Measurements from ENCODE around the gene FAM171A2. TPM values are rescaled to one million over a fixed set of nuclear protein-coding genes. Genes with fewer than 3 reads are reported as not detected.

Gene FAM171A2
- total and polyA plus RNA-seq, 2 of the 8 experiments (the other 6 are each of a cell fraction or from before 2014, with no cell fraction given), result 21.9 to 24.1 TPM

GRCh38 chr17:44352828-44353671, 10.6 kb downstream of the FAM171A2 start:
- H3K4ac ChIP-seq (replicated peaks; ENCODE audit: insufficient read length, low read depth, low read length), result no peak overlapping the region
- H3K27me3 ChIP-seq (replicated peaks in 1 of 4; ENCODE audit: control insufficient read depth in 3 of 4, extremely low read depth in 1 of 4, insufficient read depth in 3 of 4, low read length in 3 of 4), result no peaks in the 10 kb centered on the region; a peak in 2 of 7 replicates
- H3K4me1 ChIP-seq (replicated peaks in 1 of 4; ENCODE audit: control insufficient read depth in 3 of 4, insufficient read depth in 4 of 4, low read length in 3 of 4), result peaks cover 0 to 8% (median 4%) of the 10 kb centered on the region in 4 experiments; a peak in 4 of 7 replicates
- no peak overlapping the region for H2BK20ac ChIP-seq (ENCODE audit: low read length)
- peaks cover 2% of the 10 kb centered on the region for H3K79me1 ChIP-seq (ENCODE audit: low read depth, low read length)
- H3K4me2 ChIP-seq (ENCODE audit: insufficient read depth in 1 of 2, low read depth in 2 of 2, low read length in 2 of 2), result peak overlapping the region; percentile 71 to 93
- H2BK15ac ChIP-seq (ENCODE audit: low read length), result no peak overlapping the region
- H3K9ac ChIP-seq (replicated peaks in 1 of 4; ENCODE audit: extremely low read depth in 1 of 4, low read depth in 3 of 4, low read length in 3 of 4), result peak overlapping the region in 2 of 4 experiments; percentile 13 to 18; a peak in 1 of 7 replicates
- peaks cover 4 to 23% of the 10 kb centered on the region in 2 experiments for H4K20me1 ChIP-seq (replicated peaks in 1 of 2; ENCODE audit: control insufficient read depth in 1 of 2, insufficient read depth in 2 of 2, low read length in 2 of 2)
- H4K8ac ChIP-seq (ENCODE audit: extremely low read depth, insufficient read depth, low read length), result no peak overlapping the region; the same call in 1 of the 2 replicates
- no peak overlapping the region for H4K91ac ChIP-seq (replicated peaks; ENCODE audit: insufficient read length, low read length)
- no peak overlapping the region for H2BK12ac ChIP-seq (ENCODE audit: low read depth, low read length)
- WGBS, 2 experiments (ENCODE audit: extremely low coverage in 1 of 2, insufficient coverage in 1 of 2, insufficient read length in 1 of 2, insufficient replicate concordance in 2 of 2, low coverage in 1 of 2, low lambda C conversion rate in 2 of 2, missing lambda C conversion rate in 1 of 2), result 47% methylated on average over 13 of the region's 22 CpGs; no CpG with 5 or more reads in 1 of the 2 experiments
- H3K36me3 ChIP-seq (ENCODE audit: control insufficient read depth in 2 of 4, insufficient read depth in 4 of 4, low read length in 3 of 4), result peaks cover 0 to 3% (median under 1%) of the 10 kb centered on the region in 4 experiments; a peak in 3 of 8 replicates
- no peak overlapping the region for H2BK5ac ChIP-seq (ENCODE audit: low read depth, low read length)
- H3K14ac ChIP-seq (ENCODE audit: insufficient read length), result no peak overlapping the region
- H3K79me2 ChIP-seq (ENCODE audit: control insufficient read depth in 1 of 2, insufficient read depth in 2 of 2, low read length in 2 of 2), result no peaks in the 10 kb centered on the region
- no peak overlapping the region for H3K56ac ChIP-seq (replicated peaks; ENCODE audit: insufficient read length, low read depth, low read length)
- H3K23me2 ChIP-seq (ENCODE audit: low read depth, low read length), result peaks cover 8% of the 10 kb centered on the region; the same call in 1 of the 2 replicates
- no peak overlapping the region for H4K5ac ChIP-seq (ENCODE audit: insufficient read length, low read depth, low read length)
- H3K27ac ChIP-seq (ENCODE audit: low read depth, low read length), result no peak overlapping the region
- CTCF ChIA-PET (ENCODE audit: partially characterized antibody), result interaction anchor here (0.7 to 5.7 kb wide), 11 partner anchors 8 to 293 kb away, joined by 3 to 62 read pairs (median 19); partner anchors contain the start of genes ASB16, FAM171A2, GRN and TMUB2
- no peak overlapping the region for H2AFZ ChIP-seq (ENCODE audit: low read length)
- H2AK5ac ChIP-seq (ENCODE audit: low read depth, low read length), result no peak overlapping the region
- FAIRE-seq (no peak), DNase-seq (ENCODE audit: low read depth in 1 of 2, low spot score in 2 of 2) (no peak)
- H3K18ac ChIP-seq (ENCODE audit: extremely low read depth, low read length), result no peak overlapping the region
- peak overlapping the region; percentile 42 to 68 (median 50) for H3K4me3 ChIP-seq (ENCODE audit: extremely low read depth in 1 of 4, insufficient read depth in 2 of 4, low read depth in 3 of 4, low read length in 4 of 4)
- H2BK120ac ChIP-seq (replicated peaks; ENCODE audit: low read depth, low read length), result no peak overlapping the region
- no peaks in the 10 kb centered on the region for H3K9me3 ChIP-seq (ENCODE audit: insufficient read depth in 2 of 2, low read depth in 1 of 2, low read length in 1 of 2)
- TF ChIP-seq SAP30 (IDR thresholded peaks at IDR 0.05; ENCODE audit: insufficient read depth, insufficient replicate concordance, low read length), result no peak
- TF ChIP-seq BCL11A (IDR thresholded peaks at IDR 0.05; ENCODE audit: low read depth in 2 of 2, low read length in 2 of 2), result no peak
- peak in 1 of 2 experiments; percentile 51; a peak in 1 of 3 replicates for TF ChIP-seq POLR2A (IDR thresholded peaks at IDR 0.05; ENCODE audit: control extremely low read depth in 1 of 2, low read depth in 2 of 2, low read length in 2 of 2)
- TF ChIP-seq KDM1A (IDR thresholded peaks at IDR 0.05; ENCODE audit: borderline replicate concordance, low read length), result no peak
- TF ChIP-seq POLR2AphosphoS5 (IDR thresholded peaks at IDR 0.05; ENCODE audit: low read depth, low read length), result peak; percentile 31; the same call in 1 of the 2 replicates
- no peak for TF ChIP-seq TAF1 (IDR thresholded peaks at IDR 0.05; ENCODE audit: low read depth, low read length)
- TF ChIP-seq RBBP5 (IDR thresholded peaks at IDR 0.05; ENCODE audit: borderline replicate concordance, low read depth, low read length), result no peak
- POLR2A ChIA-PET (ENCODE audit: partially characterized antibody), result interaction anchor here (0.8 to 3.2 kb wide), 21 partner anchors 8 to 230 kb away, joined by 3 to 18 read pairs (median 4); partner anchors contain the start of genes FAM171A2, GRN, HDAC5 and TMUB2
- no peak overlapping the region for H3K23ac ChIP-seq (ENCODE audit: insufficient read length)

Measured in H1 (cell line).